Measurements from ENCODE around the gene MRPS14.
A peak's percentile ranks its signal among the peaks of the same experiment; 100 is the strongest.

The MRPS14 gene

DNA sequence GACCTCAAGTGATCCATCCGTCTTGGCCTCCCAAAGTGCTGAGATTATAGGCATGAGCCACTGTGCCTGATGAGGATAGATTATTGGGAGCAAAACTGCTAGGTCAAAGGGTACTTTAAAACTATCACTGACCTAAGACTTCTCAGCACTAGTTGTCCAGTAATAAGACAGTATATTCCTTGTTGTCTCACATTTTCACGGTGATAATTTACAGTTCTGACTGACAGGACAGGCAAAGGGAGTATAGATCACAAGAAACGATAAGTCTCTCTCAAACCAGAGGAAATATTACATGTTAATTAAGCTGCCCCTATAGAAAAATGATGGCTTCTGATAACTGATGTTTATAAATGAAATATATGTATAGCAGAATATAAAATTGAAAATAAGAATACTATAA, 3.7 kb downstream of the MRPS14 start:
- DNase-seq, result no peak

DNA sequence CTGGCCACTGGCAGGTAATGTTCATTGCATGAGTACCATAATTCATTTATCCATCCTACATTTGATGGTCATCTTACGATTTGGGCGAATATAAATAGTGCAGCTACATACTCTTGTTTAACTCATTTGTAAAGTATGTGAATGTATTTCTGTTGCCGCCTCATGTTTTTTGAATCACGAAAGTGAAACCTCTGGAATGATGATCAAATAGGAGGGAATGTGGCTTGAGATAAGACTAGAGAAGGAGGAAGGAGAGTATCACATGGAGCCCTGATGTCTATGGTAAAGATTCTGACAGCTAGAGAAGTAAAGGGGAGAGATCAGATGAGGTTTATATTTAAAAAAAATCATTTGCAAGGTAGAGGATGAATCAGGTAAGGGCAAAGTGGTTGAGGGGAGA, 8.0 kb downstream of the MRPS14 start:
- DNase-seq, result no peak

DNA sequence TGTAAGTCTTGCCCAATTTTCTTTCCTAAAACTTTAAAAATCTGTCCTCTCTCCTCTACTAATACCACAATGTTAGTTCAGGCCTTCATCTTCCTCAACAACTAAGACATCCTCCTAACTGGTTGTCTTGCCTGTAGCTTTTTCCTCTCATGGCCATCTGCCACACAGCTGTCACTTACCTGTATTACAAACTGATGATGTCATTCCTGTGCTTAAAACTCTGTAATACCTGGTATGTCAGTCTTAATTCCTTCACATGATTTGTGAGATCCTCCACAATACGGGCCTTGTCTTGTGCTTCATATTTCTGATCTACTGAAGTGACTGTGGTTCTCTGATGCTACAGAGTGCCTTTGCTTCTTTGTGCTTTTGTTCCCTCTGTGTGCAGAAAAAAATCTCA, 9.8 kb downstream of the MRPS14 start:
- no peak for DNase-seq

DNA sequence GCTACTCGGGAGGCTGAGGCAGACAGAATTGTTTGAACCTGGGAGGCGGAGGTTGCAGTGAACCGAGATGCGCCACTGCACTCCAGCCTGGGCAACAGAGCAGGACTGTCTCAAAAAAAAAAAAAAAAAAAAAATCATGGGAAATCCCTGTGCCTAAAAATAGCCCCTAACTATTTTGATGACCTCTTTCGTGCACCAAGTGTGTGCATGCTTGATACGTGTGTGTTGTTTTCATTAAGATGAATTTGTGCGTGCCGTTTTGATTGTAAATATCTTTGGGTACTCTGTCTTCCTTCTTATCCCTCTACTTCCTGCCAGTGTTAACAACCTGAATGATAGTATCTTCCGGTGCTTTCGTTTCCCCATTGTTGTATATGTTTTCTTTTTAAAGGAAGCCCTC, 13.7 kb downstream of the MRPS14 start:
- no peak for DNase-seq

DNA sequence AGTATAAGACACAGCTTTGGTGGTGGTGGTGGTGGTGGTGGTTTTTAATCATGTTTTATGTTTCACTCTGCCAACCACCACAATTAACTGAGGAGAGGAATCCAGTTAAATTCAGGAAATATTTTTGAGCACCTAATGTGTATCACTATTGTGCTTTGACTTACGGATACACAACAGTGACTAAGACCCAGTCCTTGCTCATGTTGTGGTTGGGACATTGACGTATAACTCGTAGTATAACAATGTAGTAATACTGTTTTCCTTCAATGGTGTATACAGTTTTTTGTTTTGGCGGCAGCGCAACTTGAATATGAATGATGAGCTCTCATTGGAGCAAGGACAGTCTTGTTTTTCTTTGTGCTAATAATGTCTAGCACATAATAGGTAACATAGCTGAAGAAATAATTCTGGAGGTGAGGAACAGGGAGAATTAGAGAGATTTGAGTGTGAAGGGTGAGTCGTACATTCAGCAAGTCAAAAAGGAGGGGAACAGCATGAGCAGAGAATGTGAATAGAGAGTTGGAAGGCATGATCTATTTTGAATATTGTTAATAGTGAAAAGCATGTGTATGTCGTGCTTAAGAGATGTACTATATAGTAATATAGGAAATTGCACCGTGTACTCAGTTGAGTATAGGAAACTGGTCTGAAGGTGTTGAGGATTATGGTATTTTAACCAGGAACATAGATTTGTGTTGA, 18.0 kb downstream of the MRPS14 start:
- DNase-seq, result no peak

DNA sequence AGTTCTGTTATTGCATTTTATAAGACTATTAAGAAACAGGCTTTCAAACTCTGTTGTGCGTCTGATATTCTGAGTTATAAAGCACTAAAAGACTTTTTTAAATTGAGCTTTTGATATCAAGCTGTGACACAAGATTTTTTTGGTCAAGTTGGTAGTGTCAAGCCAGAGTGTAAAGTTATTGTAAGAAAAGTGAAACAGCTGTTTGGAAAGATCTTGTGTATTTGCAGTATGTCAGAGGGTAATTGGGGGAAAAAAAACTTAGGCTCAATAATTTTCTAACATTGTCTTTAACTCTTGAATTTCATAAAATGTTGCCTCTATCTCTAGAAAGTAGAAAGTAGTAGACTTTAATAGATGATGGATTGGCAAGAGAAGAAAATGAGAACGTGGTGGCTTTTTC, 19.7 kb downstream of the MRPS14 start:
- no peak for DNase-seq

DNA sequence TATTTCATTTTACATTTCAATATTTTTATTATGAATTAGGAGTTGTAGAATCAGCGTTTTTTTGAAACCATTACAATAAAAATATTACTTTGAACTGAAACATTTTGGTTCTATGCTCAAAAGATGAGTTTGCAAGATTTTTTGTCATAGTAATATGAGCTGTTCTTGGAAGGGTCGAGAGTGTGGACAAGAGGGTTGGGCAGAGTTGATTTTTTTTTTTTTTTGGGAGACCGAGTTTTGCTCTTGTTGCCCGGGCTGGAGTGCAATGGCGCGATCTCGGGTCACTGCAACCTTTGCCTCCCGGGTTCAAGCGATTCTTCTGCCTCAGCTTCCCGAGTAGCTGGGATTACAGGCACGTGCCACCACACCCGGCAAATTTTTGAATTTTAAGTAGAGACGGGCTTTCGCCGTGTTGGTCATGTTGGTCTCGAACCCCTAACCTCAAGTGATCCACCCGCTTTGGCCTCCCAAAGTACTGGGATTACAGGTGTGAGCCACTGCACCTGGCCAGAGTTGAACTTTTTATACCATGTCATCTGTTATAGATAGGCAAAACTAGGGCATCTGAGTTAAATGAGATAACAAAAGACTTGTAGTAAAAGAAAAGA, 20.2 kb downstream of the MRPS14 start:
- DNase-seq, result no peak

DNA sequence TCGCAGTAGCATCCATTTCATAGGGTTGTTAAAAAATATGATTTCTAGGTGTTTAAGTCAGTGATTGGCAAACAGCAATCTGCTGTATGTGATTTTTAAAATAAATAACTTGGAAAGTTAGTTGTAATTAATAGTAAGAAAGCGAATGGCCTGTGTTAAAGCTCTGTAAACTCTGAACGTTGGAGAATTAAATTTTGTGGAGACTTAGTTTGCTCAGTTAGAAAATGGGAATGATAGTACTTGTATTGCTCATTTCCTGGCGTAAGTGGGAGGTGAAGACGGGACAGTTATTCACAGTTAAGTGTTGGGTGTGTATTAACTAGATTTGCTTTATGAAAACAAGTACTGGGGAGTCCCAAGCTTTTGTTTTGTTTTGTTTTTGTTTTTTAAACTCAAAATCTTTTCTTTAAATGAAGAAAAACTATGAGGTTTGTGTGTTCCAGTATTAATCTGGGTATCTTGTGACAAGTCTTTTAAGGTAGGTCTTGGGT, 22.5 kb downstream of the MRPS14 start:
- DNase-seq, result no peak

DNA sequence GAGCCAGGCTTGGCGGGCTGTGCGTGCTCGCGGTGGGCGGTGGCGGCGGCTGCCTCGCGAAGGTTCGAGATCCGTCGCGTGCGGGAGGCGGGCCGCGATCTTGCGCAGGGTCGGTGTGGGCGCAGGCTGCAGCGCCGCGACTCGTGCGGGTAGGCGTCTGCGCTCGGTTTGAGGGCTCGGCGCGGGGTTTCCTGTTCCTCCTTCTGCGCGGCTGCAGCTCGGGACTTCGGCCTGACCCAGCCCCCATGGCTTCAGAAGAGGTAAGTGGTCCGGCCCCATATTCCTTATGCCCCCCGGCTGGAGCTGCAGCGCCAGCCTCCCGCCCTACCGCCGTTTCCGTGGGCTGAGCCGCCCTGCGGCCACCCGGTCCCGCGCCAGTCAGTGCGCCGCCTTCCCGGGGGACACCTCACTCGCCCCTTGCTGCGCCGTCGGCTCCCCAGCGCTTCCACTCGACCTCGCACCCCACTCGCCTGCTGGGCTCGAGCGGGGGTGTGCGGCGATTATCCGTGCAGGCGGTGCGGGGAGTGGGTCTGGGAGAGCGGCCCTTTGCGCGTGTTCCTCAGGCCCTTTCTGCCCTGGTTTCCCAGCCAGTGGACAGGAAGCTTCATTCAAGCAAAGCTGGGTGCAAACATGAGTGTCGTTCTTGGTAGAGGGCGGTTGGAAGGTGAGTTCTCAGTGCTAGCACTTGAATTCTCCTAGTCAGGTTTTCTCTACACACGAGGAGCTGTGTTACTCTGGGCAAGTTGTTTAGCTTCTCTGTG, 23.1 kb downstream of the MRPS14 start, which contains the start of gene CACYBP:
Gene CACYBP (plus strand): TSS at position 12 of the 761 bp plus-strand sequence. CDS start 234 bp downstream, at position 246.
- DNase-seq, result no peak

DNA sequence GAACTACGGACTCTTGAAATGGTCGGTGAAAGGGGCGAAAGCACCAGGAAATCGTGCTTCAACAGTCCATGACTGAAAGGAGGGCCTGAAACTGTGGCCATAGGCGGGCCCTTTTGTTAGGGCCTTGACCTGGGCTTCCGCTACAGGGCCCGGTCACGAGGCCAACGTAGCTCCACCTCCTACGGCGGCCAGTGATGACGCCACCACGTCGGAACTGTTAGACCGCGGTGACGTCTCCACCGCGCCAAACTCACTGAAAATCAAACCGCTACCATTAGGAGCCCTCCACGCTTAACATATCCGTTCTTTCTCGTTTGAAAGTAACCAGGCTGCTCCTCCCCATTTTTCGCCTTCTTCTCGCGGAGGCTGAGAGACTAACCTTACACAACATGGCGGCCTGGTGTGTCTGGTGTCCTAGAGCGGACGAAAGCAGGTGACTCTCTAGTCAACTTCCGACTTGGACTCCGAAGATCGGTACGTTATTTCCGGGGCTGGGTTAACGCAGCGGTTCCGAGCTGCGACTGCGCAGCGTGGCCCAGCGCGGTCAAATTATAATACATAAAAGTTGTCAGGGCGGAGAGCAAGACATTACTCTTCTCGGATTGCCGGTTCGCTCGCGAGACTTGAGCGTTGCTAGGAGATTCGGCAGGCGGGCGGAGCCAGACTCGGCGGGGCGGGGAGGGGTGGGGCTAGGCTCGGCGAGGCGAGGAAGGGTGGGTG, 23.8 kb downstream of the MRPS14 start:
- peak; percentile 98 for DNase-seq

DNA sequence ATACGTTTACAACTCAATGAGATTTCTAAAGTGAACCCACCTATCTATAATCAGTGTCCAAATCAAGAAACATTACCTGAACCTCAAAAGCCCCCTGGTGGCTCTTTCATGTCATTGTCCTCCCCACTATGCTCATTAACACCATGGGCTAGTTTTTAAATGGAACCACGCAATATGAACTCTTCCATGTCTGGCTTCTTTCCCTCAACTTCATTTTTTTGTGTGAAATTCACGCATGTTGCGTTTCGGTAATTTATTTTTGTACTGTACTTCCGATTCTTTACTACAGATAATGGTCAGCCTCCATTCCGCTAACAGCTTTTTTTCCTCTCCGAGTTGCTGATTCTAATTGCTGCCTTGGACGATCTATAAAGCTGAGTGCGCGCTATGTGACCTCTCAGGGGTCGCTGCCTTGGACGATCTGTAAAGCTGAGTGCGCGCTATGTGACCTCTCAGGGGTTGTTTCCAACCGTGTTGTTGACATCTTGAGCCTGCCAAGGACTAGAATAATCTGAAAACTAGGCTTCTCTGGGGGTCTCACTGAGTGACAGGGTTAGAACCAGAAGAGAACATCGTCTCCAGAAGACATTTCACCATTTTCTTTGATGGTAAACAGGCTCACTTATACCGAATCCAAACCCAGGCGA, 24.5 kb downstream of the MRPS14 start:
- peak; percentile 66 for DNase-seq

DNA sequence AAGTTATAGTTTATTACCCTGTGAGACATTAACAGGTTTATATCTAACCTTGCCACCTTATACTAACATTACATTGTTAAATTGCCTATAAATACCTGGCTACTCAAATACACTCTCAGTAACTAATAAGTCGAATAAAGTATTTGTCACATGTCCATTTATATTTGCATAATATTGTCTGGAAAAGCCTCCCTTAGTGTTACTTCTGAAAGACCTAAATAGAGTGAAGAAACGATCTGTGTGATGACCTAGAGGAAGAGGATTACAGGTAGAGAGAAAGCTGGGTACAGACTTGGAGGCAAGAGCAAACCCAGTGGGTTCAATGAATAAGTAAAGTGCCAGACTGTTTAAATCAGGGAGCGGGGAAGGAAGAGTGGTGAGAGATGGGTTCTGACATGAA, 26.2 kb downstream of the MRPS14 start:
- DNase-seq, result no peak

DNA sequence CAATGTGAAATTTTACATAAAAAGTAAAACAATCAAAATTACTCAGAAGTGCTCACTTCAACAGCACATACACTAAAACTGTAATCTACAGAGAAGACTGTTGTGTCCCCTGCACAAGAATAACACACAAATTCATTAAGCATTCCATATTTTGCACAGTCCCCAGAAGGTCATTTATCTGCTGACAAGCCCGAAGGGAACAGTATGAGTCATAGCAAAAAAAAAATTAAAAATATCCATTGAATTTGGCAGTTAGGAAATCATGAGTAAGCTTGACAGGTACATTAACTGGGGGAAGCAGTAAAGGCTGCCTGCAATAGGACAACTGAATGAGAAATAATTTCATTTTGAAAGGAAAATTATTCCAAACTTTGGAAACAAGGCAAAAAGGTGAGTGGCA, 26.7 kb downstream of the MRPS14 start:
- DNase-seq, result no peak

DNA sequence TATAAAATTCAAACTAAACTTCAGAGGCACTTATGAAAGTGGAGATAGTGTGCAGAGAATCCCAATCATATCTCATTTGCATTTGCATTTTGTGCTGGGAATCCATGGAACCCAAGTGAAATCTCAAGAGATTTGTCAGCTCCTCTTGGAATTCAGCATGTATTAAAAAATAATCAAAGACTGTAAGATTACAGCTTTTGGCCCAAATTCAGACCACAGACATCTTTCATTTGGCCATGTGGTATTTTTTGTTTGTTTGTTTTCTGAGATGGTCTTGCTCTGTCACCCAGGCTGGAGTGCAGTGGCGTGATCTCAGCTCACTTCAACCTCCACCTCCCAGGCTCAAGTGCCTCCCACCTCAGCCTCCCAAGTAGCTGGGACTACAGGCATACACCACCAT, 27.3 kb downstream of the MRPS14 start:
- no peak for DNase-seq

DNA sequence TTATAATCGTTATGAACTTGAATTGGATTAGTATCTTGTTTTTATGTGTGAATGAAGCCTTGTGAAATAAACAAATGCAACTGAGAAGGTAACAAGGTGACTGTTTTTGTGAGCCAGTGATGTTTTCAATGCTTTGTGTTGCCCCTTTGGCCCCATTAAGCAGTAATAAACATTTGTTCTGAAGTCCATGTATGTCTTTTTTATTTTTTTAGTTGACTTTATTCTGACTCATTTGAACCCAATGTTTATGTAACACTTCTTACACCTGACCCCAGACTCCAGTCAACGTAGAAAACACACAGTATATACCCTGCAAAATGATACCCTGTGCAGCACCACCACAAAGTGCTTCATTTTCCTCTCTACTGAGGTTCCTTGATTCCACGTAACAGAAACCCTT, 28.1 kb downstream of the MRPS14 start:
- DNase-seq, result no peak

DNA sequence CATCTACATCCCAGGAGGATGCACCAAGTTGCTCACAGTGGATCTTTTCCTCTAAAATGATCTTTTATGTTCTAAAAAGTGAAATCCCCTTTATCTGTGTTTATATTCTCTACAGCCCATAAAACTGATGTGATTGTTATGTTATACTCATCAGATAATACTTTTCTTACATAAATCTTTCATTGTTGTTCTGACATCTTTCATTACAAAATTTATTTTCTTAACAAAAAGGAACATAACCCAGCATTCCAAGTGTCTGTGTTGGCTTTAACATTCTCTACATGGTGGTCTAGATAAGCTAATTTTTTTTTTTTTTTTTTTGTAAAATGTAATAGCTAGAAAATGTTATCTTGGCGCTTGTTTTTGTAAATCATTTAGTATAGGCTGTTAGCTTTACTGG, 31.8 kb downstream of the MRPS14 start:
- DNase-seq, result no peak

DNA sequence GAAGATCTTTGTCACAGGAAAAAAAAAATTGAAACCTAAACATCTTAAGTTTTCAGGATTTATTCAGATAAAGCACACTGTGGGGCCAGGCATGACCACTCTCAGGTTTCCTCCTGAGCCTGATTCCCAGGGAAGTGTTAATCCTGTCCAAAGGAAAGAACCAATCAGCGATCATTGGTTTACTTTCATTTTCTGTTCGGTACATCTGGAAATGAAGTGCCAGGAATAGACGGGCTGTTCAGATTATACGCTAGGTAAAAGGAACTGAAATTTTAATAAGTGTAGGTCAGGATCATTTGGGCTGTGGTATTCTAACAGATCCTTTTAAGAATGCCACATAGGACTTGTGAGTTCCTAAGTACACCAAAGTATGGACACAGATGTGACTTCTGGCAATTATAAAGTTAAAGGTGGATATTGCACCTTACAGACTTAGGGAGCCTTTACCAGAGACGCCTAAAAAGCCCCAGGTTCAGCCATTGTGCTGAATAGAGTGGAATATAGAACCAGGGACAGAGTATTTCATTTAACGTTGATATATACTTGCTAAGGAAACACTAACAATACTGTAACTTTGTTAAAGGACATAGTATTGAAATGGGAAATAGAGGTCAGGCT, 32.7 kb downstream of the MRPS14 start:
- DNase-seq, result no peak

DNA sequence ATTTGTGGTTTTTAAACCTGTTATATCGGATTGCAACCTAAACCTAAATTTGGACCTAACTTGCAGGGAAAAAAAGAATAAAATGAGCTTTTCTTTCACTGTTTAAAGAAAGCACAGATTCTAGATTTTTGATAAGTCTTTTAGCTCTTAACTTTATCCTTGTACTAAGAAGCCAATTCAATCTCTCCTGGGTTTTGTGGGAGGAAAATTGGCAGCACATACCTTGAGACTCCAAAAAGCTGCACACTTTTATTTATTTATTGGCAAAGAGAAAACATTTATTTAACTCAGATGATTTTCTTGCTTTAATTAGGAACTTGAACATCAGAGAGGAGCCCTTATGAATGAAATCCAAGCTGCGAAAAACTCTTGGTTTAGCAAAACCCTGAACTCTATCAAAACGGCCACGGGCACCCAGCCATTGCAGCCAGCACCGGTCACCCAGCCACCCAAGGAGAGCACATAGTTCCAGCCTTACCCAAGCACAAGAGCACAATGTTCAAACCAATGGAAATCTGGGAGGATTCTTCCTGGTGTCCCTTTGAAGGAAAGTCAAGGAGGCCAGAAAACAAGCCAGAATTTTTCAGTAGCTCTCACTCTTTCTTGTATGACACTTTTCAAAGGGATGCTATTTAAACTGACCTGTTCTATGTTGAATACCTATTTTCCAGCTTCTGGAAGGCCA, 33.5 kb downstream of the MRPS14 start:
- no peak for DNase-seq

DNA sequence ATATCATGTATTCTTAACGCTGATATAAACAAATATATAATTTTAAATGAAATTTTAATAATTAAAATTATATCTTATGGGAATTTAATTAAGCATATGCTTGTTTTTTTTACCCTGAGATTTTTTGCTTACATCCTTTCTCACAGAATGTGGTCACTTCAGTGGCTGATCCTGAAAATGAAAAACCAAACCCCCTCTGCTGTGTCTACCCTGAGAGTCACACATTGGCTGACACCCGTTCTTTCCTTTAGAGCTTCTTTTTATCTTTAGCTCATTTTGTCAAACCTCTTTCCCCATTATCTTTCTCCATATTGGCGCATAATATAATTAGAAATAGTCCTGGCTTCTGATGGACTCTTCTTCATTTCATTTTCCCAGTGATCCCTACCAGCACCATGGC, 34.2 kb downstream of the MRPS14 start:
- no peak for DNase-seq

DNA sequence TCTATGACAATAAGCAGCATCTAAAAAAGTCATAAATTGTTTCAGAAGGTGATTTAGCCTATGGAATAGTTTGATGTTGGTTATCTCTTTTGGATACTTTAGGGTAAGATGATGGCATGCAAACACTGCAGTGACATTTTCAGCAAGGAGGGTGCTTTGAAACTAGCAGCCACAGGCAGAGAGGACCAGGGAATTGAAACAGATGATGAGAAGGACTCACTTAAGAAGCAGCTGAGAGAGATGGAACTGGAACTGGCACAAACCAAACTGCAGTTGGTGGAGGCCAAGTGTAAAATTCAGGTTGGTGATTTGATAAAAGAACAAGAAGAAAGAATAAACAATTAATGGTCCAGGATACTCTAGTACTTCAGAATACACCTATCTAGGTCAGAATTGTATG, 34.7 kb downstream of the MRPS14 start:
- no peak for DNase-seq

DNA sequence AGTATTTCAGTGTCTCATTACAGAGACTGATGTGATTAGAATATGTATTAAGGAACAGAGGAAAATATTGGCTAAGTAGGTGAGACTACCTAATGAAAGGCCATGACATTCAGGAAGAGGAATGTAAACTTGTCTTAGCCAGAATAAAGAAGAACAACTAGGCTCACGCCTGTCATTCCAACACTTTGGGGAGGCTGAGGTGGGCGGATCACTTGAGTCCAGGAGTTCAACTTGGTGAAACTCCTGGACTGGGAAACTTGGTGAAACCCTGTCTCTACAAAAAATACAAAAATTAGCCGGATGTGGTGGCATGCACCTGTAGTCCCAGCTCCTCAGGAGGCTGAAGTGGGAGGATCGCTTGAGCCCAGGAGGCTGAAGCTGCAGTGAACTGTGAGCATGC, 38.3 kb downstream of the MRPS14 start:
- DNase-seq, result no peak

Data from NCI-H2081 treated with DMSO at 0.1 percent for 48 hours (cell line).